Neuronal stem cell (in vitro differentiated cells): Measurements from ENCODE around the gene SSBP2.

Source experiments
- DNase-seq: peaks from one replicate; pipeline ENCODE4 v3.0.0-alpha.2; 2013; ENCODE audit warnings: low spot score
- H2AFZ ChIP-seq: one replicate; pipeline ENCODE4 v1.6.1; 2013; ENCODE audit warnings: mild to moderate bottlenecking, low read length, inconsistent platforms
- H2AK5ac ChIP-seq: 2 replicates; pipeline ENCODE4 v1.6.1; 2013; ENCODE audit warnings: low read depth, mild to moderate bottlenecking, inconsistent platforms, low read length, moderate library complexity, mixed read lengths
- H2BK120ac ChIP-seq: 2 replicates; pipeline ENCODE4 v1.6.1; 2013; ENCODE audit warnings: low read depth, mild to moderate bottlenecking, inconsistent platforms, low read length, moderate library complexity, mixed read lengths
- H2BK12ac ChIP-seq: one replicate; pipeline ENCODE4 v1.6.1; 2013; ENCODE audit warnings: low read length, inconsistent platforms
- H2BK15ac ChIP-seq: 2 replicates; pipeline ENCODE4 v1.6.1; 2013; ENCODE audit warnings: mild to moderate bottlenecking, low read length, inconsistent platforms, mixed read lengths
- H2BK5ac ChIP-seq: one replicate; pipeline ENCODE4 v1.6.1; 2013; ENCODE audit warnings: inconsistent platforms, mild to moderate bottlenecking, low read length, moderate library complexity
- H3K14ac ChIP-seq: one replicate; pipeline ENCODE4 v1.6.1; 2013; ENCODE audit warnings: low read length, inconsistent platforms
- H3K18ac ChIP-seq: 2 replicates; pipeline ENCODE4 v1.6.1; 2013; ENCODE audit warnings: low read length, inconsistent platforms
- H3K23ac ChIP-seq: 2 replicates; pipeline ENCODE4 v1.6.1; 2013; ENCODE audit warnings: low read depth, mild to moderate bottlenecking, mixed read lengths, low read length, inconsistent platforms; ENCODE audit not compliant: poor library complexity
- H3K27ac ChIP-seq: replicated peaks from 3 replicates; pipeline ENCODE4 v1.5.1; 2013; ENCODE audit warnings: low read length, inconsistent platforms
- H3K27me3 ChIP-seq, 3 experiments: 2 replicates each; pipeline ENCODE4 v1.6.1; 2013; ENCODE audit warnings: low read length in 3 of 3, mild to moderate bottlenecking in 2 of 3, inconsistent platforms in 1 of 3, low read depth in 1 of 3, mixed read lengths in 1 of 3, moderate library complexity in 1 of 3; ENCODE audit not compliant: control insufficient read depth in 3 of 3, insufficient read depth in 3 of 3
- H3K36me3 ChIP-seq, 2 donors: replicated peaks in 1 of 2; 2 replicates each; pipeline ENCODE4 v1.6.1; 2013; ENCODE audit warnings: low read length in 2 of 2; ENCODE audit not compliant: control insufficient read depth in 2 of 2, insufficient read depth in 2 of 2
- H3K4ac ChIP-seq: 2 replicates; pipeline ENCODE4 v1.6.1; 2013; ENCODE audit warnings: inconsistent platforms, mild to moderate bottlenecking, low read length, moderate library complexity
- H3K4me1 ChIP-seq, 2 donors: 1 replicate in 1 of 2; 2 replicates in 1 of 2; pipeline ENCODE4 v1.6.1; 2013; ENCODE audit warnings: low read length in 2 of 2, low read depth in 1 of 2; ENCODE audit not compliant: control insufficient read depth in 2 of 2, insufficient read depth in 1 of 2
- H3K4me2 ChIP-seq: one replicate; pipeline ENCODE4 v1.6.1; 2013; ENCODE audit warnings: mild to moderate bottlenecking, low read length, inconsistent platforms; ENCODE audit not compliant: insufficient read depth, poor library complexity, severe bottlenecking
- H3K4me3 ChIP-seq, 2 donors: 2 replicates each; pipeline ENCODE4 v1.5.1; 2013; ENCODE audit warnings: low read length in 2 of 2, mild to moderate bottlenecking in 2 of 2, inconsistent platforms in 1 of 2, moderate library complexity in 1 of 2
- H3K79me1 ChIP-seq: one replicate; pipeline ENCODE4 v1.6.1; 2013; ENCODE audit warnings: low read depth, mild to moderate bottlenecking, inconsistent platforms, low read length, moderate library complexity
- H3K9ac ChIP-seq: one replicate; pipeline ENCODE4 v1.6.1; 2013; ENCODE audit warnings: mild to moderate bottlenecking, low read depth, low read length, inconsistent platforms; ENCODE audit not compliant: poor library complexity
- H3K9me3 ChIP-seq, 2 donors: replicated peaks in 1 of 2; 2 replicates each; pipeline versions ENCODE3 to v1.6.1; 2013; ENCODE audit warnings: low read length in 2 of 2, mild to moderate bottlenecking in 2 of 2, inconsistent platforms in 1 of 2, low read depth in 1 of 2, mixed read lengths in 1 of 2, moderate library complexity in 1 of 2; ENCODE audit not compliant: control insufficient read depth in 2 of 2, insufficient read depth in 1 of 2
- H4K8ac ChIP-seq: one replicate; pipeline ENCODE4 v1.6.1; 2013; ENCODE audit warnings: low read depth, mild to moderate bottlenecking, inconsistent platforms, low read length, moderate library complexity
- H4K91ac ChIP-seq: one replicate; pipeline ENCODE4 v1.6.1; 2013; ENCODE audit warnings: low read length, low read depth, mild to moderate bottlenecking, inconsistent platforms; ENCODE audit not compliant: poor library complexity
- WGBS, 2 donors: extraction: QIAGEN DNeasy Blood & Tissue Kit; methylation state at CpG; one replicate each; pipeline ENCODE4 v1.1.7; 2013; ENCODE audit warnings: missing lambda C conversion rate in 2 of 2, mixed read lengths in 1 of 2; ENCODE audit not compliant: insufficient read length in 2 of 2, insufficient replicate concordance in 1 of 2; ENCODE audit errors: extremely low coverage in 2 of 2; 5-methylcytosine and 5-hydroxymethylcytosine counted together

Gene SSBP2

GRCh38 chr5:81370912-81371311 is 380.0 kb downstream of the SSBP2 start:
- no peak overlapping the region for H4K91ac ChIP-seq
- no peak overlapping the region for H3K18ac ChIP-seq
- H3K23ac ChIP-seq: no peak overlapping the region
- no peak overlapping the region for H3K4me3 ChIP-seq
- no peak overlapping the region for H3K4me2 ChIP-seq
- H3K4ac ChIP-seq: no peak overlapping the region
- no peak overlapping the region for H2BK5ac ChIP-seq
- no peaks in the 10 kb centered on the region for H3K9me3 ChIP-seq
- H3K27ac ChIP-seq: no peak overlapping the region
- no peak overlapping the region for H2AFZ ChIP-seq
- no peaks in the 10 kb centered on the region for H3K36me3 ChIP-seq
- H3K79me1 ChIP-seq: no peaks in the 10 kb centered on the region
- peaks cover 0 to 3% (median 0%) of the 10 kb centered on the region in 3 experiments for H3K27me3 ChIP-seq
- H4K8ac ChIP-seq: no peak overlapping the region
- no peak overlapping the region for H3K9ac ChIP-seq
- H2AK5ac ChIP-seq: no peak overlapping the region
- DNase-seq: no peak
- no peaks in the 10 kb centered on the region for H3K4me1 ChIP-seq
- no peak overlapping the region for H2BK12ac ChIP-seq
- H2BK120ac ChIP-seq: no peak overlapping the region
- H2BK15ac ChIP-seq: no peak overlapping the region
- H3K14ac ChIP-seq: no peak overlapping the region

GRCh38 chr5:81365541-81365940 is 385.4 kb downstream of the SSBP2 start:
- WGBS, 2 donors: no CpG with 5 or more reads among the region's 5 CpGs
- Histone ChIP-seq H3K4ac (no peak overlapping the region), H2BK5ac (no peak overlapping the region), H3K9ac (no peak overlapping the region), H2AFZ (no peak overlapping the region), H3K4me2 (no peak overlapping the region), H4K8ac (no peak overlapping the region), H3K27me3 (peaks cover 0 to 3% (median 0%) of the 10 kb centered on the region in 3 experiments), H2AK5ac (no peak overlapping the region), H3K14ac (no peak overlapping the region), H2BK15ac (no peak overlapping the region), H4K91ac (no peak overlapping the region), H3K79me1 (no peaks in the 10 kb centered on the region), H3K4me1 (no peaks in the 10 kb centered on the region), H3K4me3 (no peak overlapping the region), H3K27ac (no peak overlapping the region), H3K36me3 (no peaks in the 10 kb centered on the region), H3K9me3 (no peaks in the 10 kb centered on the region), H3K18ac (no peak overlapping the region), H3K23ac (no peak overlapping the region), H2BK12ac (no peak overlapping the region), H2BK120ac (no peak overlapping the region)
- no peak for DNase-seq

GRCh38 chr5:81363093-81363871 is 387.6 kb downstream of the SSBP2 start:
- Histone ChIP-seq H2AK5ac (no peak overlapping the region), H3K4me1 (peaks cover 3 to 8% of the 10 kb centered on the region in 2 donors), H3K14ac (no peak overlapping the region), H3K9ac (no peak overlapping the region), H4K91ac (no peak overlapping the region), H2AFZ (no peak overlapping the region), H4K8ac (no peak overlapping the region), H3K18ac (no peak overlapping the region), H3K79me1 (no peaks in the 10 kb centered on the region), H2BK5ac (no peak overlapping the region), H3K36me3 (no peaks in the 10 kb centered on the region), H2BK15ac (no peak overlapping the region), H3K27ac (no peak overlapping the region), H3K9me3 (no peaks in the 10 kb centered on the region), H3K27me3 (no peaks in the 10 kb centered on the region), H3K23ac (no peak overlapping the region), H2BK12ac (no peak overlapping the region), H2BK120ac (no peak overlapping the region), H3K4me3 (no peak overlapping the region), H3K4me2 (no peak overlapping the region), H3K4ac (no peak overlapping the region)
- no CpG with 5 or more reads among the region's 4 CpGs for WGBS, 2 donors
- no peak for DNase-seq
